ENCODE measurements around the gene EIF4B. TPM values are rescaled to one million over a fixed set of nuclear protein-coding genes. Genes with fewer than 3 reads are reported as not detected.

The EIF4B gene
- total and polyA plus RNA-seq, 2 of the 8 experiments (the other 6 are each of a cell fraction or from before 2014, with no cell fraction given) = 269 to 816 TPM

GRCh38 chr12:52969828-52970569 is 36.3 kb upstream of the EIF4B start (continued):
- TF ChIP-seq CHD7 (IDR thresholded peaks at IDR 0.05; ENCODE audit: insufficient replicate concordance, low read length) (no peak), SP4 (IDR thresholded peaks at IDR 0.05; ENCODE audit: low read length) (no peak), NRF1 (IDR thresholded peaks at IDR 0.05; ENCODE audit: low read depth, low read length) (no peak), KDM4A (IDR thresholded peaks at IDR 0.05; ENCODE audit: low read depth, low read length, severe bottlenecking) (no peak), JUN (IDR thresholded peaks at IDR 0.05; ENCODE audit: low read depth, low read length) (no peak), ZNF274 (IDR thresholded peaks at IDR 0.05; ENCODE audit: borderline replicate concordance, extremely low read depth, low read length) (no peak)
